ENCODE measurements around the gene DTX3.
"Not testable (repeated sequence)": the region's sequence is repeated elsewhere in the genome, so short reads cannot be mapped to it uniquely, and the experiment has no call there.

DTX3 gene, protein sequence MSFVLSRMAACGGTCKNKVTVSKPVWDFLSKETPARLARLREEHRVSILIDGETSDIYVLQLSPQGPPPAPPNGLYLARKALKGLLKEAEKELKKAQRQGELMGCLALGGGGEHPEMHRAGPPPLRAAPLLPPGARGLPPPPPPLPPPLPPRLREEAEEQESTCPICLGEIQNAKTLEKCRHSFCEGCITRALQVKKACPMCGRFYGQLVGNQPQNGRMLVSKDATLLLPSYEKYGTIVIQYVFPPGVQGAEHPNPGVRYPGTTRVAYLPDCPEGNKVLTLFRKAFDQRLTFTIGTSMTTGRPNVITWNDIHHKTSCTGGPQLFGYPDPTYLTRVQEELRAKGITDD

GRCh38 chr12:57604454-57604991 lies at the start of gene DTX3:
Gene DTX3, plus strand, starts transcription at chr12:57604824. Its CDS starts 1,694 bp downstream, at chr12:57606518.
- DNase-seq, result peak; percentile 69

- no peak for DNase-seq
These were observed 49.7 kb upstream of the DTX3 start for GRCh38 chr12:57554897-57555296.

GRCh38 chr12:57558864-57559263 lies 45.8 kb upstream of the DTX3 start:
- no peak for DNase-seq

DNA sequence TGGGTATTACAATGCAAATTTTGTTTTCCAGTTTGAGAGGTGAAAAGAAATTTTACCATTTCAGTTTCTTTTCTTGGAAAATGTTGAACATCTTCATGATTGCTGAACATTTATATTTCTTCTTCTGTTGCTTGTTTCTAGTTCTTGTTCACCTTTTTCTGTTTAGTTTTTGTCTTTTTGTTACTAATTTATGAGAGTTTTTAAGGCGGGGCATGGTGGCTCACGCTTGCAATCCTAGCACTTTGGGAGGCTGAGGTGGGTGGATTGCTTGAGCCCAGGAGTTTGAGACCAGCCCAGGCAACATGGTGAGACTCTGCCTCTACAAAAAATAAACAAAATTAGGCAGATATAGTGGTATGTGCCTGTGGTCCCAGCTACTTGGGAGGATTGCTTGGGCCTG lies 44.1 kb upstream of the DTX3 start:
- no peak for DNase-seq

DNA sequence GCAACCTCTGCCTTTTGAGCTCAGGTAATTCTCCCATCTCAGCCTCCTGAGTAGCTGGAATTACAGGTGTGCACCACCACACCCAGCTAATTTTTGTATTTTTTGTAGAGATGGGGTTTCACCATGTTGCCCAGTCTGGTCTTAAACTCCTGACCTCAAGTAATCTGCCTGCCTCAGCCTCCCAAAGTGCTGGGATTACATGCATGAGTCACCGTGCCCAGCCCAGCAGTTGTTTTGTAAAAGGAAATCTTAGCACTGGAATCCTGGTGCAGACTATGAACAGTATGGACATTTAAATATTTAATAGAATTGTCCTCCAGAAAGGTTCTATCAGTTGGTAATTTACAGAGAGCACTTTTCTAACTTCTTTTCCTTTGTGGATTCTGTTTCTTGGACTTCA lies 43.5 kb upstream of the DTX3 start:
- not testable (repeated sequence) for DNase-seq

DNA sequence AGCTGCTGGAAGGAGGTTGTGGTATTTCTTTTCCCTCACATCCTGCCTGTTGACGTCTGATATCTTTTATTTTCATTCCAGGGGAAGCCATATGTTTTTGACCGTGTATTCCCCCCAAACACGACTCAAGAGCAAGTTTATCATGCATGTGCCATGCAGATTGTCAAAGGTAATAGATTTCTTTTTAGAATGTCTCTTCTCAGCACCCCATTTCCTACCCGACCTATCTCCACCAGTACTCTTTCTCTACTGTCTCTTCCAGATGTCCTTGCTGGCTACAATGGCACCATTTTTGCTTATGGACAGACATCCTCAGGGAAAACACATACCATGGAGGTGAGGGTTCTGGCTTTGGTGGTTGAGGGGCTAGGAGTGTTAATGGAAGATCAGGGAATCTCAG lies 41.3 kb upstream of the DTX3 start:
- DNase-seq, result no peak

- DNase-seq, result no peak
These were observed 40.4 kb upstream of the DTX3 start for GRCh38 chr12:57564178-57564740.

- DNase-seq, result no peak
These were observed 35.8 kb upstream of the DTX3 start for GRCh38 chr12:57568838-57569237.

DNA sequence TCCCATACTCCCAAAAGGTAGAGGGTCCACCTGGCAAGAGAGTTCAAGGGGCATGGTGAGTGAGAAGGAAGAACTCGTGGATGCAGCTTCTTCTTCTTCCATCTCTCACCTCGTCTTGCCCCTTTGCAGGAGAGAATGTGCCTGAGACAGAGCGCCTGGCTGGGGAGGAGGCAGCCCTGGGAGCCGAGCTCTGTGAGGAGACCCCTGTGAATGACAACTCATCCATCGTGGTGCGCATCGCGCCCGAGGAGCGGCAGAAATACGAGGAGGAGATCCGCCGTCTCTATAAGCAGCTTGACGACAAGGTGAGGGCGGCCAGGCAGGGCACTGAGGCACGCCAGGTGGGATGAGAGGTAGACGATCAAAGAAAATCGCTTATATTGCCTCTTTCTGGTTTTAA lies 34.8 kb upstream of the DTX3 start:
- DNase-seq, result no peak

DNA sequence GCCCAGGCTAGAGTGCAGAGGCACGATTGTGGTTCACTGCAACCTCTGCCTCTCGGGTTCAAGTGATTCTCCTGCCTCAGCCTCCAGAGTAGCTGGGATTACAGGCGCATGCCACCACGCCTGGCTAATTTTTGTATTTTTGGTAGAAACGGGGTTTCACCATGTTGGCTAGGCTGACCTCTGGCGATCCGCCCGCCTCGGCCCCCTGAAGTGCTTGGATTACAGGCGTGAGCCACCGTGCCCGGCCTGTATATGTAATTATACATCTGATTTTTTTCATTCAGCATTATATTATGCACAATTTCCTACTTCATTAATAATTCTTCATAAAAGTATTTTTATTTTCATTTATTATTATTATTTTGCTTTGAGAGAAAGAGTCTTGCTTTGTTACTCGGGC lies 34.2 kb upstream of the DTX3 start:
- not testable (repeated sequence) for DNase-seq

- DNase-seq, result no peak
These were observed 32.5 kb upstream of the DTX3 start for GRCh38 chr12:57571926-57572762.

DNA sequence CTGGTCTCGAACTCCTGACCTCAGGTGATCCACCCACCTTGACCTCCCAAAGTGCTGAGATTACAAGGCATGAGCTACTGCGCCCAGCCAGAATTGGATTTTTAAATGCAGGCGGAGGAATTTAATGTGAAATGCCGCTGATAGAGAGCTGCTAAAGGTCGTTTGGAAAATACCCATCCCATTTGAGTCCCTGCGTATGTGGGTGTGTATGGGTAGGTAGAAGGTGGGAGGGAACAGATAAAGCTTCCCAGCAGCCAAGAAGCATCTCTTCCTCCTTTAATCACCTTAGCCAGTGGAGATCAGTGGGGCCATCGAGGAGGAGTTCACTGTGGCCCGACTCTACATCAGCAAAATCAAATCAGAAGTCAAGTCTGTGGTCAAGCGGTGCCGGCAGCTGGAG lies 29.8 kb upstream of the DTX3 start:
- DNase-seq, result no peak

GRCh38 chr12:57575771-57576612 lies 28.6 kb upstream of the DTX3 start:
- DNase-seq, result peak; percentile 45

DNA sequence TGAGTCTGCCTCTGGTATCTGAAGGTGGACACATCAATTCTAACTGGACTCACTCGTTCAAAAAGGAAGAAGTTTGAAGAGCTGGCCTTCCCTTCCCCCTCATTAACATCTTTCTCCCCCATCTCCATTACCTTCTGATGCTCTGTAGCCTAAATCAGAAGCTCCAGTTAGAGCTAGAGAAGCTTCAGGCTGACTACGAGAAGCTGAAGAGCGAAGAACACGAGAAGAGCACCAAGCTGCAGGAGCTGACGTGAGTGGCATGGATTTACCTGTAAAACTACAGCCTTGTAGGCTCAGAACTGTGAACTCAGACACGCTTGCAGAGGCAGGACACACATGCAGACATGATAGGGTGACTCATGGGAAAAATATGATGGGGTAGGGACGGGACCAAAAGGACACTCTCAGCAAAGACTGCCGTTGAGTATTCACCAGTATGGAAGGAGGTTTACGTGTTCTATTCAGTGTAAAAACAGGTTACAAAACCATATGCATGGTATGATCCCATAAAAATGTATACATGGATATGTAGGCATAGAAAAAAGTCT lies 27.9 kb upstream of the DTX3 start:
- no peak for DNase-seq

DNA sequence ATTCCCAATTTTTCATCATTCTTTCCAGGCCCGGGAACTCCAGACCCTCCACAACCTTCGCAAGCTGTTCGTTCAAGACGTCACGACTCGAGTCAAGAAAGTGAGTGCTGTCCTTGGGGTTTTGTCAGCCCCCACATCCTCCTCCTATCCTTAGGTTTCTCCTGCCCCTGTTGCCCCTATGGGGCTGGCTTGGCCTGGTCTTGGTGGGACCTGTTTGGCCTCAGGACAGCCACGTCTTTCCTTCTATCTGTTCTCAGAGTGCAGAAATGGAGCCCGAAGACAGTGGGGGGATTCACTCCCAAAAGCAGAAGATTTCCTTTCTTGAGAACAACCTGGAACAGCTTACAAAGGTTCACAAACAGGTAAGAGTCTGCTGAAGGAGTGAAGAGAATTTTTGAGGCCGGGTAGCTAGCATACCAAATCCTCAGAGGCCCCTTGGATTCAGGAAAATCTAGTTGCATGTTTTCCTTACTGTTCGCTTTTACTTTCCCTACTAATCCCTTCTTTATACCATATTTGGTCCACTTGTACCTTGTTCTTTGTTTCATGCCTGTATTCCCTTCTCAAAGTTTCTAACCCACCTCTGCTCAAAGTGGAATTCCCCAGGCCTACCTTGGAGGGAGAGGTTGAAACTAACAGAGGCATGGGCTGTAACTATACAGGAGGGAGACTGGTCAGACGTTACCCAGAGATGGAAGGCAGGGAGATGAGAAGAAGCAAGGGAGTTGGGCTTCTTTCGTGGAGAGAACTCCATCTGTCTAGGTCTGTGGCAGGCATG lies 26.5 kb upstream of the DTX3 start:
- no peak for DNase-seq

- DNase-seq, result no peak
These were observed 25.6 kb upstream of the DTX3 start for GRCh38 chr12:57579011-57579410.

GRCh38 chr12:57579677-57580465 lies 24.8 kb upstream of the DTX3 start:
- DNase-seq, result no peak

- DNase-seq, result no peak
These were observed 24.2 kb upstream of the DTX3 start for GRCh38 chr12:57580466-57580795.

- no peak for DNase-seq
These were observed 22.8 kb upstream of the DTX3 start for GRCh38 chr12:57581802-57582201.

DNA sequence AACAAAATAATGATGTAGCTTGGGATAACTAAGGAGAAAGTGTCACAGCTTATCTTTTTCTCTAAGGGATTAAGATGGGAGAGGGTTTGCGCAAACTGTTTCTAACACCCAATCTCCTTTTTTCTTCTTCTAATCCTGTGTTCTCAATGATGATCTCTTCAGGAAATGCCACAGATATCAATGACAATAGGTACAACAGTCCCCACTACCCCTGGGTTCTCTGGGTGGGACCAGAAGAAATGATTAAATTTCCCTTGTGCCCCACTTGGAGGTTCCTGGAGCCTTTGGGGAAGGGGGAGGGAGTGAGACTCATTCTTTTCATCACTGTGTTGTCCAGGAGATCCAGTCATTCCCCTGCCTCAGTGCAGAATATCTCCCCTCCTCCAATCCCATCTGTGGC lies 22.2 kb upstream of the DTX3 start:
- DNase-seq, result no peak
